AG04450 (cell line): ENCODE measurements around the gene FAM149A. TPM values are rescaled to one million over a fixed set of nuclear protein-coding genes. Genes with fewer than 3 reads are reported as not detected.

Experiments
- CTCF ChIA-PET: fragments of 300-600, 350-600 bp; formaldehyde crosslinking; extraction: SDS; loops from one replicate; lab custom pipeline; 2022; ENCODE audit warnings: antibody characterized with exemption, inconsistent platforms; lab: Charles Lee
- POLR2A ChIA-PET: fragments of 350-600 bp; formaldehyde crosslinking; extraction: SDS; loops from one replicate; lab custom pipeline; 2021; ENCODE audit warnings: antibody characterized with exemption, inconsistent platforms; lab: Yijun Ruan, JAX
- DNase-seq: peaks from one replicate; pipeline ENCODE4 v3.0.0-alpha.2; 2011; ENCODE audit warnings: low read depth, low spot score
- H3K27ac ChIP-seq: one replicate; pipeline ENCODE4 v1.5.1; 2012; ENCODE audit warnings: low read depth, low read length, control low read depth
- H3K27me3 ChIP-seq: one replicate; pipeline ENCODE4 v1.6.0; 2012; ENCODE audit warnings: low read length; ENCODE audit not compliant: control insufficient read depth, insufficient read depth
- H3K4me3 ChIP-seq: 2 replicates; pipeline ENCODE4 v1.5.1; 2011; ENCODE audit warnings: mild to moderate bottlenecking, low read depth, low read length, control low read depth
- H3K9me3 ChIP-seq: 2 replicates; pipeline ENCODE4 v1.5.1; 2012; ENCODE audit warnings: low read length; ENCODE audit not compliant: control insufficient read depth, insufficient read depth
- CTCF ChIP-seq: IDR thresholded peaks from 2 replicates; pipeline ENCODE4 v1.5.1; 2011; ENCODE audit warnings: low read depth, low read length, control low read depth, inconsistent platforms
- polyA plus RNA-seq: library from polyadenylated mRNA; depleted of rRNA; stranded (reverse); fragments of >200 nt; gene quantifications from 2 replicates; pipeline ENCODE4 v1.2.3, GENCODE V29; 2011

FAM149A gene
- polyA plus RNA-seq, 1 experiment = 0.07 TPM

GRCh38 chr4:186067757-186068385 lies 36.6 kb upstream of the FAM149A start:
- ChIA-PET CTCF (interaction anchor here (0.7 to 1.9 kb wide), 4 partner anchors 28 to 427 kb away, joined by 3 to 7 read pairs (median 5); no protein-coding TSS in a partner anchor), POLR2A (no interaction called here)
- Histone ChIP-seq H3K4me3 (peak overlapping the region; percentile 54; the same call in 1 of the 2 replicates), H3K27me3 (no peaks in the 10 kb centered on the region), H3K9me3 (no peaks in the 10 kb centered on the region), H3K27ac (no peak overlapping the region)
- peak; percentile 23; the same call in 1 of the 2 replicates for TF ChIP-seq CTCF
- DNase-seq = no peak

GRCh38 chr4:186068581-186069348 lies 35.7 kb upstream of the FAM149A start, which contains the start of gene TLR3:
TSS of gene TLR3 (plus strand) at chr4:186069156. CDS start at chr4:186076620, 7,464 bp downstream.
- Histone ChIP-seq H3K9me3 (no peaks in the 10 kb centered on the region), H3K27me3 (no peaks in the 10 kb centered on the region), H3K27ac (no peak within 1 kb of the TSS), H3K4me3 (peak within 1 kb of the TSS; percentile 54)
- DNase-seq = no peak
- no peak for TF ChIP-seq CTCF
- CTCF ChIA-PET = interaction anchor here (0.6 to 1.9 kb wide), 4 partner anchors 29 to 928 kb away, joined by 3 to 7 read pairs (median 5); no protein-coding TSS in a partner anchor
- POLR2A ChIA-PET = no interaction called here

GRCh38 chr4:186069729-186070128 lies 34.8 kb upstream of the FAM149A start:
- no peak overlapping the region for H3K4me3 ChIP-seq
- DNase-seq = no peak
- CTCF ChIA-PET = interaction anchor here (0.6 kb wide), 1 partner anchor 329 kb away, joined by 4 read pairs; no protein-coding TSS in a partner anchor
- no peaks in the 10 kb centered on the region for H3K27me3 ChIP-seq
- POLR2A ChIA-PET = no interaction called here
- H3K27ac ChIP-seq = no peak overlapping the region
- no peaks in the 10 kb centered on the region for H3K9me3 ChIP-seq
- TF ChIP-seq CTCF = no peak

GRCh38 chr4:186072516-186072915 lies 32.0 kb upstream of the FAM149A start:
- Histone ChIP-seq H3K27ac (no peak overlapping the region), H3K4me3 (no peak overlapping the region), H3K9me3 (no peaks in the 10 kb centered on the region), H3K27me3 (no peaks in the 10 kb centered on the region)
- POLR2A ChIA-PET = no interaction called here
- DNase-seq = no peak
- TF ChIP-seq CTCF = no peak
- CTCF ChIA-PET = no interaction called here

GRCh38 chr4:186074189-186074588 lies 30.3 kb upstream of the FAM149A start:
- ChIA-PET CTCF (interaction anchor here (1.0 kb wide), 1 partner anchor 37 kb away, joined by 4 read pairs; no protein-coding TSS in a partner anchor), POLR2A (no interaction called here)
- no peak for DNase-seq
- Histone ChIP-seq H3K27ac (no peak overlapping the region), H3K9me3 (no peaks in the 10 kb centered on the region), H3K4me3 (no peak overlapping the region), H3K27me3 (no peaks in the 10 kb centered on the region)
- no peak for TF ChIP-seq CTCF
